HG03064 (cell line): ENCODE data around the gene EMP2.
"Not testable (repeated sequence)": the region's sequence is repeated elsewhere in the genome, so short reads cannot be mapped to it uniquely, and the experiment has no call there.

Source experiments
- ATAC-seq: cut with Tn5 transposase; IDR thresholded peaks from one replicate; pipeline ENCODE4 v1.9.1; 2021; ENCODE audit warnings: low read depth; ENCODE audit not compliant: unreplicated experiment

The EMP2 gene

DNA sequence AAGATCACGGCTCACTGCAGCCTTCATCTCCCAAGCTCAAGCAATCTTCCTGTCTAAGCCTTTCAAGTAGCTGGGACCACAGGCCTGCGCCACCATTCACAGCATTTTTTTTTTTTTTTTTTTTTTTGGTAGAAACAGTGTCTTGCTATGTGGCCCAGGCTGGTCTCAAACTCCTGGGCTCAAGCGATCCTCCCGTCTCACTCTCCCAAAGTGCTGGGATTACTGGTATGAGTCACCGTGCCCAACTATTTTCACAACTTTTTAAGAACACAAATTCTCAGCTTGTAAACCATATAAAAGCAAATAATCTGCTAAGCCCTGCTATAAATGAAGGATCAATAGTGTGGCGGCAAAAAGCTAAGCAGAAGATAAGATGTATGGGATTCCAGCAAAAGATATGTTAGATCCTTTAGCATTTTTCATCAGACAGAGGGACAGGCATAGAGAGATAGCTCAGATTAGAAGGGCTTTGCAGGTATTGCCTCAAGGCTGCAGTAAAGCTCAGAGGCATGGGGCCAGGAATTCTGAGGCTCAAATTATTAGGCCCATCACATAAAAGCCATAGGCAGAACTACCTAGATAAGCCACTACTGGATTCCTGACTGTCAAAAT is 55.1 kb downstream of the EMP2 start:
- ATAC-seq: no peak

DNA sequence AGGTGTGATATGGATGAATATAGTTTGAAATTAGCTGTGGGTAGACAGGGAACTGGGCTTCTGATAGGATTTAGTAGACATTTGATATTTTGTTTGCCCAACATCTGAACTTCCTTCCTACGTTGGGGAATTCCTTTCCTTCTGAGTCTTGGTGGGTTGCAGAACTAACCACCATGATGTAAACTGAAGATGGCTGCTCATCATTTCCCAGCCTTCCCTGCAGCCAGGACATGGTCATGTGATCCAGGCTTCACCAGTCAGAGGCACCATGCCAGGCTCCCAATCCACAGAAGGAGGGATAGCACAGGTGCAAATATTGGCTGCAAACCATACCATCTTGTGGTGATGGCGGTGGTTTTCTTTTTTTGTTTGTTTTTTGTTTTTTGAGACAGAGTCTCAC is 57.4 kb downstream of the EMP2 start:
- no peak for ATAC-seq

DNA sequence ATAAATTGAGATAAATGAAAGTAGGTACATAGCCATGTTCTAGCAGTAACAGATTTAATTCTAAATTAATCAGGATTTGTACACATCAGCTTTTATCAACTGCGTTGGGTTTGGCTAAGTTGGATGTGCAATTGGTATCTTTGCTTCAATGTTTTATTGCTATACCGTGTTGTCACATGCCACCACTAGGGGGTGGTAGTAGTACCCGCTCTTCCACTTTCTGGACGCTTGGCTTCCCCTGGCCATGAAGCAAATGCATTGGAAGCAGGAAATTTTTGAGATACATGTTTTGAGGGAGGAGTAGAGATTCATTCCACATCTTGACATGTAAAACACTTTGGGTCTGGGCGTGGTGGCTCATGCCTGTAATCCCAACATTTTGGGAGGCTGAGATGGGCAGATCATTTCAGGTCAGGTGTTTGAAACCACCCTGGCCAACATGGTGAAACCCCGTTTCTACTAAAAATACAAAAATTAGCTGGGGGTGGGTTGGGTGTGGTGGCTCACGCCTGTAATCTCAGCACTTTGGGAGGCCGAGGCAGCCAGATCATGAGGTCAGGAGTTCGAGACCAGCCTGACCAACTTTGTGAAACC is 58.6 kb downstream of the EMP2 start:
- ATAC-seq: no peak

DNA sequence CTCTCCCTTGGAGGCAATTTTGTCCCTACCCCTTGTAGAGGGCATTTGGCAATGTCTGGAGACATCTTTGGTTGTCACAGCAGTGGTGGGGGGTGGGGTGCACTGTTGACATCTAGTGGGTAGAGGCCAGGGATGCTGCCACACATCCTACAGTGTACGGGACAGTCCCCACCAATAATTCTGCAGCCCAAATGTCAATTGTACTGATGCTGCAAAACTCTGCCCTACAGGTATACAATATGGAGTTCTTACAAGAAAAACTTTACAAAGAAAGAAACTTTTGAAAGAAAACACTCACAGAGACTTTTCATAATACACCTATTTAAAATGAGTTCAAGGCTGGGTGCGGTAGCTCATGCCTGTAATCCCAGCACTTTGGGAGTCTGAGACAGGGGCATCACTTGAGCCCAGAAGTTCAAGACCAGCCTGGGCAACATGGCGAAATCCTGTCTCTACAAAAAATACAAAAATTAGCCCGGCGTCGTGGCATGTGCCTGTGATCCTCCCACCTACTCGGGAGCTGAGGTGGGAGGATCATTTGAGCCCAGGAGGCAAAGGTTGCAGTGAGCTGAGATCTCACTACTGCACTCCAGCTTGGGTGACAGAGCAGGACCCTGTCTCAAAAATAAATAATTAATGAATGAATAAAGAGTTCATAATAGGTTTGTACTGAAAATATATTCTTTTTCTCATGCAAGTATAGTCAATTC is 59.4 kb downstream of the EMP2 start:
- ATAC-seq: no peak

DNA sequence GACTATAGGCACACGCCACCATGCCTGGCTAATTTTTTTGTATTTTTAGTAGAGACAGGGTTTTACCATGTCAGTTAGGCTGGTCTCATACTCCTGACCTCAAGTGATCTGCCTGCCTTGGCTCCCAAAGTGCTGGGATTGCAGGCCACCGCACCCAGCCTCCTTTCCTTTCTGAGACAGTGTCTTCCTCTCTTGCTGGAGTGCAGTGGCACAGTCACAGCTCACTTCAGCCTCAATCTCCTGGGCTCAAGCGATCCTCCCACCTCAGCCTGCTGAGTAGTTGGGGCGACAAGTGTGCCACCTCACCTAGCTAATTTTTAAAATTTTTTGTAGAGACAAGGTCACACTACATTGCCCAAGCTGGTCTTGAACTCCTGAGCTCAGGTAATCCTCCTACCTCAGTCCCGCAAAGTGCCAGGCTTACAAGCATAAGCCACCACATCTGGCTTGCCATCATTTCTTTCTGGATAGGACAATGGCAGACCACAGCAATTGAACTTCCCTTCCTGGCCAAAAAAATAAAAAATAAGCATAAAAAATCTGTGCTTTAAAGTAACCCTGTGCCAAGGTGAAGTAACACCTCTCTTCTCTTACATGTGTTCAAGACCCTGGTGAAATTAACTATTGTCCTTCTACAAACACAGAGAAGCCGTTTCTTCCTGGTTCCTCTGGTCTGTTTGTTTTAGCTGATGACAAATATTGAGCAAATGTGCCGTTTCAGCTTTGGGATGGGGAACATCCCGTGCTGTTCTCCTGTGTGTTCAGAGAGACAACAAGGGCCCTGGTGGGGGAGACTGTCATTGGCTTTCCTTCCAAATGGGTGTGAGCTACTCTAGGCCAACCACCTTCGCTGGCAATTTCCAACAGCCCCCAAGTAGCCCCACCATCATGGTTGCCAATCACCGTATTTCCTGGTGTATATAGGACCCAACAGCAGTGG is 60.2 kb downstream of the EMP2 start:
- no peak for ATAC-seq

DNA sequence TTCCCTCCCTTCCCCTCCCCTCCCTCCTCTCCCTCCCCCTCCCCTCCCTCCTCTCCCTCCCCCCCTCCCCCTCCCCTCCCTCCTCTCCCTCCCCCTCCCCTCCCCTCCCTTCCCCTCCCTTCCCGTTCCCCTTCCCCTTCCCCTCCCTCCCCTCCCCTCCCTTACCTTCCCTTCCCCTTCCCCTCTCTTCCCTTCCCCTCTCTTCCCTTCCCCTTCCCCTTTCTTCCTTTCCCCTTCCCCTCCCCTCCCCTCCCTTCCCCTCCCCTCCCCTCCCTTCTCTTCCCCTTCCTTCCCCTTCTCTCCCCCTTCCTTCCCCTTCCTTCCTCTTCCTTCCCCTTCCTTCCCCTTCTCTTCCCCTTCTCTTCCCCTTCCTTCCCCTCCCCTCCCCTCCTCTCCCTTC is 61.1 kb downstream of the EMP2 start:
- no peak for ATAC-seq

DNA sequence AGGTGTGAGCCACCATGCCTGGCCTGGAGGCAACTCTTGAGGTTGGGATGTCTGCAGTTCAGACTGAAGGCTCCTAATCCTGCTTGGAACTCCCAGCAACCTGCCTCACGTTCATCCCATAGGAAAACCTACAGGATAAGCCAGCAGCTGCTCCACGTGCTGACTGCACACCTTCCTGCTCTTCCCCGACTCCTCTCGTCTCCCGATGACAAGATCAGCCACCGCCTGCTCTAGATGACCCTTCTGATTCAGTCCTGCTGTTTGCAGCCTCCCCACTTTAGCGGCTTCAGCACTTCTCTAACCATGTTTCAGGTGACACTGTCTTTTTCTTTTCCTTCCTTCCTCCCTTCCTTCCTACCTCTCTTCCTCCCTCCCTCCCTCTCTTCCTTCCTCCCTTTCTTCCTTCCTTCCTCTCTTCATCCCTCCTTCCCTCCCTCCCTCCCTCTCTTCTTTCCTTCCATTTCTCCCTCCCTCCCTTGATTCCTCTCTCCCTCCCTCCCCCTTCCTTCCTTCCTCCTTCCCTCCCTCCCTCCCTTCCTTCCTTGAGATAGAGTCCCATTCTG is 61.8 kb downstream of the EMP2 start:
- no peak for ATAC-seq

DNA sequence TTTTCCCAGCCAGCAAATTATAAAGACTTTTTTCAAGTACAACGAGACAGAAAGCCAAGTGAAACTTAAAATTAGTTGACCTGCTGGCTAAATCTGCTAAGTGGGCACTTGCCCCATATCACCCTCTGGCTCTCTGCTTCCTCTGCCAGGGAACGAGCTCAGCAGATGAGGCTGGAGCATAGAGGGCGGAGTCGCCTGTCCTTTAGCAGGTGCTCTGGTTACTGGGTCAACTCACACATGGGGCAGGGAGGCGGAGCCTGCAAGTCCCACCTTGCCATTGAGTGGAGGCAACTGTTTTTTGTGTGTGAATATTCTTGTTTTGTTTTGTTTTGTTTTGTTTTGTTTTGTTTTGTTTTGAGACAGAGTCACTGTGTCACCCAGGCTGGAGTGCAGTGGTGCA is 62.5 kb downstream of the EMP2 start:
- no peak for ATAC-seq

DNA sequence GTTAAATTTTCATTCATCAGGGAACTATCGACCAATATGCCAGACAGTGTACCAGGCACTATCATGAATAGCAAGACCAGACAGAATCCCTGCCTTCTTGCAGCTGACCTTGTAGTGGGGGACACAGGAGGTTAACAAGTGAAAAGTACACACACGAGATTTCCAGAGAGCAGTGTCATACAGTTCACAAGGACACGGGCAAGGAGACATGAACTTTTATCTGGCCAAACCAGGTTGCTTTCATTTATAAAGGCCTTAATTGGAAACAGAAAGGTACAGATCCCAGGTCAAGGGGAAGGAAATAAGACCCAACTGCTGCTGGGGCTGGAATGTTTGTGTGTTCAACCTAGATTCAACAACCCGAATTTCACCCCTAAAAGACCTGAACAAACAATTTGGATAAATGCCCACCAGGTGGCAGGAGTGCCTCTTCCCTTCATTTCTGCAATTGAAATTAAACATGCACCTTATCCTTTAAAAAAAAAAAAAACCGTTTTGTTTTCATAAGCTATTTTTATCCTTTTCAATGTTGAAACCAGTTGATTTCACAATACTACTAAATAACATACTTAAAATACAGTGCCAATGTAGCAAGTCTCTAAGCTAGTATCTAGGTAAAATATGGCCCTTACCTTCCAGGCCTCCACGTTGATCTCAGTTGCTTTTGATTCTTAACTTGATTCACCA is 65.9 kb downstream of the EMP2 start:
- ATAC-seq: no peak

DNA sequence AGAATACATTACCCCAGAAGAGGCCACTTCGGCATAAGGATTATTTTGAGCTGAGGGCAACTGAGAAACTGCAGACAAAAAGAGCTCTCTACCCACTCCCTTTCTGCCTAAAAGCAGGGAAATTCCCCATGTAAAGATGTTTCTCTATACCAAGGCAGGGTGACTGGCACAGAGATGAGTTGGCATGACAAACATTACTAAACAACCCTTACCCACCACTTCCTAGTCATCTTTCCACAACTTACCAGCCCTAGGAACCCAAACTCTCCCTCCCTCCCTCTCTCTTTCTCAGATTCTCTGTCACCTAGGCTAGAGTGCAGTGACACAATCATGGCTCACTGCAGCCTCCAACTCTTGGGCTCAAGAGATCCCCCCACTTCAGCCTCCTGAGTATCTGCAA is 68.6 kb downstream of the EMP2 start:
- no peak for ATAC-seq

DNA sequence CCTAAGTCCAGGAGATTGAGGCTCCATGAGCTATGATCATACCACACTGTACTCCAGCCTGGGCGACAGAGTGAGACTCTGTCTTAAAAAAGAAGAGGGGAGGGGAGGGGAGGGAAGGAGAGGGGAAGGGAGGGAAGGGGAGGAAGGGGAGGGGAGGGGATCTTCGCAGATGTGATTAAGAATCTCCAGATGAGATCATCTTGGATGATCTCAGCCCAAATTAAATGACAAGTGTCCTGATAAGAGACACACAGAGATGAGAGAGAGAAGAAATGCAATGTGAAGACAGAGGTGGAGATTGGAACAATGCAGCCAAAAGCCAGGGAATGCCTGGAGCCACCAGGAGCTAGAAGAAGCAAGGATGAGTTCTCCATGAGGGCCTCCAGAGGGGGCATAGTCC is 70.1 kb downstream of the EMP2 start:
- ATAC-seq: no peak

DNA sequence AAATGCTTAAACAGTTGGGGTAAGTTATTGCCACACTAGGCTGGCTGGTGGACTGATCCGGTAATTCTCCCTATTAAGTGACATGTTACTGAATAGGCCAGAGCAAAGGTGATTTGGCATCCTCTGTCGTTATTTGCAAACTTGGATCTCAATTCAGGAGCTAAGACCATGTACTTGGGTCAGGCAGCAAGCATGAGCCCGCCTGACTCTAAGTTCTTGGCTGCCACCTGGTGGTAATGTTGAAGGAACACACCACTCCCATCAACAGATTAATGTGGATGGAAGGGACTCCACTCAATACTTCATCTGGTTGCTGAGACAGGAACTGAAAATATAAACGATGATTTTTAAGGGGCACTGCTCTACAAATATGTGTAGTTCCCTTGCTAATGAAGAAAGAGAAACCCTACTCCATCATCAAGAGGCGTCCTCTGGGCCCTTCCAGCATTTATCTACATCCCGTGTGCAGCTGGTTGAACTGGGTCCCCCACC is 70.8 kb downstream of the EMP2 start:
- ATAC-seq: no peak

DNA sequence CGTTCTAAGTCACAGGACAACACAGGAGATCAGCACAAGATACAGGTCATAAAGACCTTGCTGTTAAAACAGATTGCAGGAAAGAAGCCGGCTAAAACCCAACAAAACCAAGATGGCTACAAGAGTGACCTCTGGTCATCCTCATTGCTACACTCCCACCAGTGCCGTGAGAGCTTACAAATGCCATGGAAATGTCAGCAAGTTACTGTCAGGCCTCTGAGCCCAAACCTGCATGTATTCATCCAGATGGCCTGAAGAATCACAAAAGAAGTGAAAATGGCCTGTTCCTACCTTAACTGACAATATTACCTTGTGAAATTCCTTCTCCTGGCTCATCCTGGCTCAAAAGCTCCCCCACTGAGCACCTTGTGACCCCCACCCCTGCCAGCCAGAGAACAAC is 75.1 kb downstream of the EMP2 start:
- not testable (repeated sequence) for ATAC-seq

DNA sequence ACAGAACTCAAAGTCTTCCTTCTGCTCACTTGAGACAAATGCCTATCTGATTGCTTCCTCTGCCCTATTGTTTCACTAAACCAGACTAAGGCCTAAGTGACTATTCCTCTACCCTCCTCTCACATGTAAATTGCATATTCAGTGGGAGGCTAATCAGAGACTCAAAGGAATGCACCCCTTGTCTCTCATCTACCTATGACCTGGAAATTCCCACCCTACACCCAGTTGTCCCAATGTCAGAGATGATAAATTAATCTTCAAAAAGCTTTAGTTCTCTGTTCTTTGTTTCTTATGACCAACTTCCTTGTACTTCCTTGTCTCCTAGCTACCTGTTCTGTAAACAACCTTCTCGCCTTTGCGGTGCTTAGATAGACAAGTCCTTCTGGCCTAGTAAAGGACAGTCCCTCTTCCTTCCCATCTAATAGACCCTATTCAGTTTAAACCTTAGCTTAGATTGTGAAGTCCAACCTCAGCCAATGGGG is 76.0 kb downstream of the EMP2 start:
- ATAC-seq: no peak

DNA sequence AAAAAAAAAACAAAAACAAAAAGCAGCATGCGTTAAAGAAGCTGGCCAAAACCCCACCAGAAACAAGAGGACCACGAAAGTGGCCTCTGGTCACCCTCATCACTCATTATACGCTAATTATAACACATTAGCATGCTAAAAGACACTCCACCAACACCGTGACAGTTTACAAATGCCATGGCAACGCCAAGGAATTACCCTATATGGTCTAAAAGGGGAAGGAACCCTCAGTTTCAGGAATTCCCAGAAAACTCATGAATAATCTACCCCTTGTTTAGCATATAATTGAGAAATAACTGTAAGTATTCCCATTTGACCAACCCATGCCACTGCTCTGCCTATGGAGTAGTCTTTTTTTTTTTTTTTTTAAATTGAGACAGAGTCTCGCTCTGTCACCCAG is 77.6 kb downstream of the EMP2 start:
- no peak for ATAC-seq

DNA sequence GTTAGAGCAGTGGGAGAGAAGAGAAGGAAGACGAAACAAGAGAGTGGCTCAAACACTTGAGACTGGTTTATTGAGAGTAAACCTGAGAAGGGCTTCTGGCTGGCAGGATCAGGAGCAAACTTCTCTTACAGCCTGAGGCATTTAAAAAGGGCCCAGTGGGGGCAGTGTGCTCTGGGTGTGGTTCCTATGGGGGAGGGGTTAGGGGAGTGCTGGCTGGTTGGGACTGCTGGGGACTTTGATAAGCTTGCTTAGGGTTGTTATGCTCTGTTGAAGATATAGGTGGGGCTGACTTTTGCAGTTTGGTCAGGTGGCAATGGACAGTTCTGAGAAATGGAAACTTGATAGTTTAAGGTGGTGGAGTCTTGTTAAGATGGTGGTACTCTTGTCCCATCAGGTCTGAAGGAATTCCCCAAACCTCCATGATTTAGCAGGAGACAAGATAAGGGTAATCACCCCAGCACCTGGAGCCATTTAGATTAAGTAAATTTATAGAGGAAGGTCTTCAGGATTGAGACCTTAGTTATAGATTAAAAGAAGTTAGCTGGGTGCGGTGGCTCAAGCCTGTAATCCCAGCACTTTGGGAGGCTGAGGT is 79.3 kb downstream of the EMP2 start:
- no peak for ATAC-seq

DNA sequence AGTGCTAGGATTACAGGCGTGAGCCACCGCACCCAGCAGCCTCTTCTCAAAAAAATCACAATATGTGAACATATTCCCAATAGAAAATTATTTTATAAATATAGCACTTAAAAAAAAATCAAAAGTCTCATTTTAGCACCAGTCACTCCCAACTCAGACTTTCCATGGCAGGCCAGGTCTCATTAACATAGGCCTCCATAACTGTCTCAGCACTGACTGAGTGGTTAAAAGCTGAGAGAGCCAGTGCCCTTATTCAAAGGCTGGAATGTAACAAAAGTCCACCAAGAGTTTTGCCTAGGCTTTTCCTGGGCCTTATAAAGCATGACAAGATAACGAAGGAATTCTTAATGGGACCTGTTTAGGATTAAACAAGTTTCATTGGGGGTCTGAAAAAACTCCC is 79.8 kb downstream of the EMP2 start:
- ATAC-seq: no peak

DNA sequence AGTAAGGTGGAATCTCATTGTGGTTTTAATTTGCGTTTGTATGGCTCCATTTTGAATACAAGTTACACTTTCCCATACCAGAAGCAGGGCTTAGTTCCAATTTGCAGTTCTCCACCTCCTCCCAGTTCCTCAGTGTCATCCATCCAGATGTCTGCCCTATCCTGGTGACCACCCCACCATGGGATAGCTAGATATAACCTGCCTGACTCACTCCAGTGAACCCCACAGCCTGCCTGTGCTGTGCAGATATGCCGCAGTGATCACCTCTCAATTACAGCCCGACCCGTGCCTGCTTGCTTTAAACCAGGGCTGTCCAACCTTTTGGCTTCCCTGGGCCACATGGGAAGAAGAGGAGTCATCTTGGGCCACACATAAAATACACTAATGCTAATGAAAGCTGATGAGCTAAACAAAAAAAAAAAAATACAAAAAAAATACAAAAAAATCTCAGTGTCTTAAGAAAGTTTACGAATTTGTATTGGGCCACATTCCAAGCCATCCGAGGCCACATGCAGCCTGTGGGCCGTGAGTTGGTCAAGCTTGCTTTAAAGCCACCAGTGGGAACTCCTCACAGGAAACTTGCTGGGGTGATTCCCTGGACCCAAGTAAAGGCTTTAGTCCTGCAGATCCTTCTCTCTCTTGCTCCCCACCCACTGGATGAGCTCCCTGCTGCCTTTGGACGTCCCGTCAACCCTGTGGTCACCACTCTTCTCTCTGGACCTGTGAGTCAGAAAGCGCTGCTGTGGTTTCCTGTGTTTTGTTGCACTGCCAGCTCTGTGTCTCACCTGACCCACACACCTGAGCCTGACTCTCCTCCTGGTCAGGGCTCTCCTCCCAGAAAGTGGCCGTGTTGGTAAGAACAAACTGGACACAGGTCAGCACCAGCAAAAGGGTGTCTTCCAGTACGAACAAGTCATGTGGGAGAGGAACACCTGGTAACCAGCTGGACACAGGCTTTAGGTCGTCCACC is 83.0 kb downstream of the EMP2 start:
- no peak for ATAC-seq

DNA sequence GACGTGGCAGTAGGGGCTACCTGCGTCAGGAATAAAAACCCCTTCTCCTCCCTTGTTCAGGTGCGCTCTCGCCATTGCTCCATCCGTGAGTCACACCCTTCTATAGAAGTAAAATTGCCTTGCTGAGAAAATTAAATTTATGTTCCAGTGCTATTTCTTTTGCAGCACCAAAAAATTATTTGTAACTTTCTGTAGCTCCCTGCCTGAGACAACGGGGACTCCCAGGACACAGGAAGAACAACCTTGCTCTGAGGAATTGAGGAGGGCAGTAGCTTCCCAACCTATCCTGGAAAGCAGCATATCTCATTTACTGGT is 85.4 kb downstream of the EMP2 start:
- ATAC-seq: no peak
